GM19035 (cell line): ENCODE results near the gene CTNNBL1.
A peak's percentile ranks its signal among the peaks of the same experiment; 100 is the strongest.

Source experiments
- ATAC-seq: cut with Tn5 transposase; IDR thresholded peaks from one replicate; pipeline ENCODE4 v1.9.1; 2021; ENCODE audit not compliant: unreplicated experiment

The CTNNBL1 gene

GRCh38 chr20:37913567-37914366 lies 219.9 kb downstream of the CTNNBL1 start:
- no peak for ATAC-seq

DNA sequence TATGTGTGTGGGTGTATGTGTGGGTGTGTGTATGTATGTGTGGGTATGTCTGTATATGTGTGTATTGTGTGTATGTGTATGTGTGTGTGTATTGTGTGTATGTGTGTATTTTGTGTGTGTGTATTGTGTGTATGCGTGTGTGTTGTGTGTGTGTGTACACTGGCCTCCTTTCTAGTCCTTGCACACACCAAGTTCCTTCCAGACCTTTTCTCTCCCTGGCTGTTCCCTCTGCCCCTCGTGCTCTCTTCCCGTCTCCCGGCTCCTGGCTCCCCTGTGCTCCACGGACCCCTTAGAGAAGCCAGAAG lies 220.5 kb downstream of the CTNNBL1 start:
- no peak for ATAC-seq

- ATAC-seq = no peak
Observed at GRCh38 chr20:37914672-37915433, 221.0 kb downstream of the CTNNBL1 start.

DNA sequence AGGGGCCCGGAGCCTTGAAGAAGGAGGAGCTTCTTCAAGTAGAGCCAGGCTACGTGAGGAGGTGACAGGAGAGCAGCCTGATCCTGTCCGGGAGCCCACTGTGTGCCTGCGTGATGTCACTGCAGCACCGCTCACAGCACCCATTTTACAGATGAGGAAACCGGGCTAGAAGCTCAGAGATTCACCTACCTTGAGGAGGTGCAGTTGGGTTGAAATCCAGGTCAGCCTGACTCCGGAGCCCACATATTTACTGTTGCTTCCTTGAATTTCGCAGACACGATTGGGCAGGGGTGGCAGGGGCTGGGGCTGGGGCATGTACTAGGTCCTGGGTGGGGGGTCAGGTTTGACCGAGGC lies 221.6 kb downstream of the CTNNBL1 start:
- no peak for ATAC-seq

GRCh38 chr20:37915800-37916570 lies 222.2 kb downstream of the CTNNBL1 start:
- no peak for ATAC-seq

GRCh38 chr20:37917461-37917860 lies 223.6 kb downstream of the CTNNBL1 start:
- ATAC-seq = no peak

DNA sequence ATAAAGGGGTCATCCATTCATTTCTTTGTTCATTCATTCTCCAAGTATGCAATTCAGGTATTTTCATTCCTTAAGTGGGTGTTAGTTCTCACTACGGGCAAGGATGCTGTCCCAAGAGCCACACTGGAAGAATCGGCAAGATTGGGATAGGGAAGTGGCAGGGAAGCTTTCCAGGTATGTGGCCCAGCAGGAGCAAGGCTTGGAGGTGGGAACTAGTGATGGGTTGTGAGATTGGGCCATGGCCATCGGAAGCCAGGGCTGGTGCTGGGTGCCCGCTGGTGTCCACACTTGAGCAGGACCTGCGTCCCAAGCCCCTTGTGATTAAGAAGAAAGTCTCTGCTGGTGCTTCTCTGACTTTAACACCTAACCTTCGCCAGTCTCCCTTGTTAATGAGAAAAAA lies 224.2 kb downstream of the CTNNBL1 start:
- ATAC-seq = no peak

DNA sequence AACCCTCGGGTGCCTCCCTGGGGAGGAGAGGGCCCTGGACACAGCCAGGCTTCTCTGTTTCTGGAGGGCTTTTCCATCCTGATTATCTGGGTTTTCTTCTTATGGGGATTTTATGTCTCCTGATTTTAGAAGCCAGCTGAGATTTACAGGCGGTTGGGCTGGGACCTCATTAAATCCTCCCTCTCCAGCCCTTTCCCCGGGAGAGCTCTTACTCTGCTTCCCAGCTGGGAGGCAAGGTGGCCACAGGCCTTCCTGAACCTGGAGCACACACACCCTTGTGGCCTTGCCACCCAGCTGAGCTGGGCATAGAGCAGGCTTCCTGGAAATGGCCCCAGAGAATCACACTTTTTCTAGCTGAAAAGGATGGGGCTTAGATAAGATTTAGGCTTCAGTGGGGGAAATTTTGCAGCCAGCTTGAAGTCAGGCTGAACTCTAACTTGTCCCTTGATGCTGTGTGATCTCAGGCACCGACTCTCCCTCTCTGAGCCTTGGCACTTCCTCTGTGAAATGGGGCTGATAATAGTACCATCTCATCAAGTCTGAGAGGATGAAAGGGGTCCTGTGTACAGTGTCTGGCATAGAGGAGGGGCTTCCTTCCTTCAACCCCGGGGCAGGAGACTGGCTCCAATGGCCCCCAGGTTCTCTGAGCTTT lies 225.7 kb downstream of the CTNNBL1 start:
- no peak for ATAC-seq

- no peak for ATAC-seq
Observed at GRCh38 chr20:37920270-37920669, 226.4 kb downstream of the CTNNBL1 start.

- no peak for ATAC-seq
Observed at GRCh38 chr20:37920679-37921322, 227.0 kb downstream of the CTNNBL1 start.

DNA sequence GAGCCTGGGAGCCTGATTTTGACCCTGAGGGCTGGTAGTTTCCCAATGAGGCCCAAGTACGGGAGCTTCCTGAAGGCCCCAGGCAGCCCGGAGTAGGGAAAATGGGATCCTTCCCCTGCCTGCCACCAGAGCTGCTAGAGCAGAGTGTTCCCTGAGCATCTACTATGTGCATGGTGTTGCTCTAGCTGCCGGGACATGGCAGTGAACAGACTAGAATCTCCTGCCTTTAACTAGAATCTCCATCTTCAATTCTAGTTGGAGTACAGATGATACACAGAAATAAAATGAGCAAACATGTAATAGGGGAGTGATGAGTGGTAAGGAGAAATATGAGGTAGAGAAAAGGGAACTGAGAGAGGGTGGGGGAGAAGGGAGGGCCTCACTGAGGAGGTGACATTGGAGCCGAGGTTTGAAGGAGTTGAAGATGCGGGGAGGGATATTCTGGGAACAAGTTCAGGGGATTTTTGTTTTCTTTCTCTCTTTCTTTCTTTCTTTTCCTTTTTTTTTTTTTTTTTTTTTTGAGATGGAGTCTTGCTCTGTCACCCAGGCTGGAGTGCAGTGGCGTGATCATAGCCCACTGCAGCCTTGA lies 227.6 kb downstream of the CTNNBL1 start:
- peak; percentile 74 for ATAC-seq
